HTERT RPE-1 (cell line): ENCODE measurements around the gene RSRC1.
"Not testable (repeated sequence)": the region's sequence is repeated elsewhere in the genome, so short reads cannot be mapped to it uniquely, and the experiment has no call there.

ENCODE experiments used
- in situ Hi-C: fragments of 300-500 bp; cut with MboI; formaldehyde crosslinking; loops from 4 replicates; pipeline ENCODE4 v1.14.3; 2020; ENCODE audit warnings: low sequenced_read_pairs

RSRC1 gene

DNA sequence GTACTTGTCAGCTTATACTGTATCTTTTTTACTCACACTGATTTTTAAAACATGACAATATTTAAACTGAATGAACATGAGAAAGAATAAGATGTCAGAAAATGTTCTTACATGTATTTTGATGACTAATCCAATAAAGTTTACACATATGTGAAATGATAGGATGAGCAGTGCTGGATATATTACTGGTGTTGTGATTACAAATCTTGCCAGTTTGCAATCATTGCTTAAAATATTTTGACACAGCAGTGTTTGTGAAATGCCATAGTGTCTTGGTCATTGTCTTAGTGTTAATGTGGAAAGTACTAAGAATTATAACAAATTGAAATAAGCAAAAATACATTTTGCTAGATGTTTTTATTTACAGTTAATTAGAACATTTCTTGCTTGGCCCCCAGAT, 342.4 kb downstream of the RSRC1 start:
- in situ Hi-C loops: no loop called here

- in situ Hi-C loops: no loop called here
Measured at GRCh38 chr3:158453004-158453403, 343.1 kb downstream of the RSRC1 start.

- in situ Hi-C loops: no loop called here
Measured at GRCh38 chr3:158453865-158454264, 344.0 kb downstream of the RSRC1 start.

GRCh38 chr3:158455406-158455805, 345.5 kb downstream of the RSRC1 start:
- in situ Hi-C loops: no loop called here

DNA sequence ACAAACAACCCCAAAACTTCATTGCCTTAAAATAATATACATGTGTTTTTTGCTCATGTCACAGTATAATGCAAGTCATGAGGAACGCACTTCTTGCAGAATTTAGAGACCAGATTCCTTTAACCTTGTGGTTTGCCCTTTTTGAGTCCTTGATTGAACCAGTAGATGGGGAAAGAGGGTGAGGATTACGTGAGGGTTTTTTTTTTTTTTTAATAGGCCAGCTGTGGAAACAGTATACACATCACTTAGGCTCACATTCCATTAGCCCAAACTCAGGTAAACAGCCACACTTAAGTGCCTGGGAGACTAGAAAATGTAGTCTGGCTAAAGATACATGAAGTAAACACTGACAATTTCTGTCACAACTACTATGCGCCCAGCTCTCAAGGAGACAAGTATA, 346.2 kb downstream of the RSRC1 start:
- in situ Hi-C loops: no loop called here

DNA sequence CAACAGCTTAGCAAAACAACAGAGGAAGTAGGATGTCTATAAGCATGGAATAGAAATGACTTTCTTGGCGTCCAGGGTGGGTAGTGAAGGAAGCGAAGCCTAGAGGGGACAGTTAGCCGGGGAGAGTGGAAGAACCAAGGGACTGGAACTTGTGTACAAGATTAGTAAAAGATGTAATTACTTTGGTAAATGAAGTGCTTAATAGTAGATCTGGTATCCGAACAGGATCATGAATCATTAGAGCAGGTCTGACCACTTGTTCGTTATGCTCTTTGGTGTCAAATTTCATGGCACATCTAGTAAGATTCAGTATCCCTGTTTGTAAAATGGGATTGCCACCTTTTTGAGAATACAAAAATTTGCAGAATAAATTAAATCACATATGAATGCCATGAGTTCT, 348.6 kb downstream of the RSRC1 start:
- in situ Hi-C loops: no loop called here

DNA sequence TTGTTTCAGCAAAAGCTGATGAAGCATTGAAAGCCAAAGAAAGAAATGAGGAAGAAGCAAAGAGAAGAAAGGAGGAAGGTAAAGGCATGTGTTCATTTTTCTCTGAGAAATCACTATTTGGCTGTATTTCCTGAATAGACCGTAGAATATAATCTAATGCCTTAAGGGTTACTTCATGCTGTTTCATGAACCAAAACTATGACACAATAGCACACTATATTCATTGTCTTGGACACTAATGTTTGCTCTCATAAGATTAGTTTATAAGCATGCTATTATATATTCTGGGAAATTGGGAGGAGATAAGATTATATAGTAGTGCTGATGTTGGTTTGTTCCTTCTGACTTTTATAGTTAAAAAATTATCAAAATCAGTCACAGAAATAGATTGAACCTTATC, 351.0 kb downstream of the RSRC1 start:
- in situ Hi-C loops: no loop called here

DNA sequence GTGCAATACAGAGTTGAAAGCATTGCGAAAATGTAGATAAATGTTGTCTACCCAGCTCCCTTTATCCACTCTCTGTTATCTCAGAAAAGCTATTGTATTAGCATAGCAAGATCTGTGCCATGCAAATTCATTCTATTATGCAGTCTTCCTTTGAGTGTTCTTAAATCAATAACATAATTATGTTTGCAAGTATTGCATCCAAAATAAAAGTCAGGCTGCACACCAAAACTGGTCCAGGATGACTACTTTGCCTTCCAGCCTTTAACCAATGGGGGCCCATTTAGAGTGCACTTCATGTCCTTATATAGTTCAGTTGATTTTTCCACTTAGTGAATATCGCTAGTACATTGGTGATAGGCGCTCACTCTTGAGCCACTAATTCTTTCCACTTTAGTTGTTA, 353.7 kb downstream of the RSRC1 start:
- in situ Hi-C loops: no loop called here

- in situ Hi-C loops: no loop called here
Measured at GRCh38 chr3:158465074-158465473, 355.2 kb downstream of the RSRC1 start.

DNA sequence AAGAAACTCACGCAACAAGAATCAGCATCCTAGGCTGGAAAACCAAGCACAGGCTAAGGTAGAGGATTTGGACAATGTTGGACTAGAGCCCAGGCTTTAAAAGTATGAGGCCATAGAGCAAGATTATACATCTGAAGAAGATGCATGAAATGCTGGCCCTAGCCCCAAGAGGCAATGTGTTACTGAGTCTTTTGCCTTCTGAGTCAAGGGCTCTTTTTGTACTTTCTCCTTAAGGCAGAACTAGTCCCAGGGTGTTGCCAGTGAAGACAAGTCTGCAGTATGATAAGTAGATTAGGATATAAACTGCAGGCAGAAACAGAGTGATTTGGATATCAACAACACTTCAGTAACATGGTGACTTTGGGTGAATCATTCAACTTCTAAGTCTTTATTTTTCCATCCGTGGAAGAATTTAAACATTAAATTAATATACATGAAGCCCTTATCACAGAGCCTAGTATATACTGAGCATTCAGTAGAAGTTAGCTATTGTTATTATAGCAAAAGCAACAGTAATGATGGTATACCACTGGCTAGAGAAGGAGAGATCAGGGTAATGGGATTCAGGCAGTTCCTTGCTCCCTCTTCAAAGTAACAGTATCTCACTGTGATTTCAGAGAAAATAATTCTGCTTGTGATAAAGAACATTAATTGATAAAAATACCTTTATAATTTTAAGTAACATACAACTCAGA, 361.2 kb downstream of the RSRC1 start:
- in situ Hi-C loops: no loop called here

GRCh38 chr3:158471639-158472294, 361.9 kb downstream of the RSRC1 start:
- in situ Hi-C loops: no loop called here

- in situ Hi-C loops: no loop called here
Measured at GRCh38 chr3:158479051-158479450, 369.2 kb downstream of the RSRC1 start.

- in situ Hi-C loops: no loop called here
Measured at GRCh38 chr3:158483701-158484235, 373.9 kb downstream of the RSRC1 start.

GRCh38 chr3:158486200-158486599, 376.3 kb downstream of the RSRC1 start:
- in situ Hi-C loops: no loop called here

DNA sequence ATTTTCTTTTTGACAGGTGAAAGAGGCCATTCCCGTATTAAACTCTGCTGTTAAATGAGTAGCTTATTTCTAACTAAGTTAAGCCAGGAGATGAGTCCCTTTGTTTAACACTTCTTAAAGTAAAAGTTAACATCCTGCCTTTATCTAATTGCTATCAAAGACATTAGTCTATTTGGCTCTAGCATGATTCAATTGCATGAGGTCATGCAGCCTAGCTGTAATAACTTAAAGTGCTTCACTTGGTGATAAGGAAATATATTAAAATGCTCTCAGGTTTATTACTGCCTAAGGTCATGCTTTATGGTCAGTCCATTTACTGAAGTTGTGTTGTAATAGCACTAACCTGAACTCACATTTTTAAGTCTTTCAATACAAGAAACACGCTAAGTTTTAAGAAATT, 378.8 kb downstream of the RSRC1 start:
- in situ Hi-C loops: no loop called here

- in situ Hi-C loops: no loop called here
Measured at GRCh38 chr3:158489181-158489580, 379.3 kb downstream of the RSRC1 start.

GRCh38 chr3:158491968-158492367, 382.1 kb downstream of the RSRC1 start:
- in situ Hi-C loops: no loop called here

GRCh38 chr3:158492685-158493084, 382.8 kb downstream of the RSRC1 start:
- in situ Hi-C loops: no loop called here

DNA sequence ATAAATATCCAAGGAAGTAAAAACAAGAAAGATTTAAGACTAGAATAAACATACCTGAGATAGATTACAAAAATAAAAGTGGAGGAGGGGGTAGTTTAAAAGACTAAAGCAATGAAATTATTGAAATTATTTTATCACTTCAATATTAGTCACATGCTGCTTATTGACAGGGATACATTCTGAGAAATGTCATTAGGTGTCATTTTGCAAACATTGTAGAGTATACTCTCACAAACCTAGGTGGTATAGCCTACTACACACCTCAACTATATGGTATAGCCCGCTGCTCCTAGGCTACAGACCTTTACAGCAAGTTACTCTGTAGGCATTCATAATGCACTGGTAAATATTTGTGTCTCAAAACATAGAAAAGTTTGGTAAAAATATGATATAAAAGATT, 384.0 kb downstream of the RSRC1 start:
- in situ Hi-C loops: no loop called here

DNA sequence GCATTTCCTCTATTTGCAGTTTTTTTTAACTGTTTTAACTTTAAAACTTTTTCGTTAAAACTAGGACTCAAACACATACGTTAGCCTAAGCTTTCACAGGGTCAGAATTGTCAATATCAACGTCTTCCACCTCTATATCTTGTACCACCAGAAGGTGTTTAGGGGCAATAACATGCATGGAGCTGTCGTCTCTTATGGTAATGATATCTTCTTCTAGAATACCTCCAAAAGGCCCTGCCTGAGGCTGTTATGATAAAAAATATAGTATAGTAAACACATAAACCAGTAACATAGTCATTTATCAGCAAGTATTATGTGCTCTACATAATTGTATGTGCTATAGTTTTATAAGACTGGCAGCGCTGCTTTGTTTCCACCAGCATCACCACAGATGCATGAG, 384.8 kb downstream of the RSRC1 start:
- in situ Hi-C loops: no loop called here

DNA sequence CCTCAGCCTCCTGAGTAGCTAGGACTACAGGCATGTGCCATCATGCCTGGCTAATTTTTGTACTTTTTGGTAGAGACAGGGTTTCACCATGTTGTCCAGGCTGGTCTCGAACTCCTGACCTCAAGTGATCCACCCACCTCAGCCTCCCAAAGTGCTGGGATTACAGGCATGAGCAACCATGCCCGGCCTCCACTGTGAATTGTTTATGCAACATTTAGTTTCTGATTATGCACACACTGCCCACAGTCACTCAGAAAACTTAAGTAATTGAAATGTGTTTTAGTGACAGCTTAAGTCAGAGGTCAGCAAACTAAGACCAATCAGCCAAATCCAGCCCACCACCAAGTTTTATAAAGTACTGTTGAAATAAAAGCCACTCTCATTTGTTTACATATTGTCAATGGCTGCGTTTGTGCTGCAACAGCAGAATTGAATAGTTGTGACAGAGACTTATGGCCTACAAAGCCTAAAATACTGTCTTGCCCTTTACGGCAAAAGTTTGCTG, 385.6 kb downstream of the RSRC1 start:
- in situ Hi-C loops: not testable (repeated sequence)

GRCh38 chr3:158505117-158505516, 395.2 kb downstream of the RSRC1 start:
- in situ Hi-C loops: no loop called here
